ENCODE data around the gene ATP2C2. TPM values are rescaled to one million over a fixed set of nuclear protein-coding genes. Genes with fewer than 3 reads are reported as not detected.

The ATP2C2 gene
- total and polyA plus RNA-seq, 7 donors, result 0.03 to 0.06 TPM; not detected in 5

DNA sequence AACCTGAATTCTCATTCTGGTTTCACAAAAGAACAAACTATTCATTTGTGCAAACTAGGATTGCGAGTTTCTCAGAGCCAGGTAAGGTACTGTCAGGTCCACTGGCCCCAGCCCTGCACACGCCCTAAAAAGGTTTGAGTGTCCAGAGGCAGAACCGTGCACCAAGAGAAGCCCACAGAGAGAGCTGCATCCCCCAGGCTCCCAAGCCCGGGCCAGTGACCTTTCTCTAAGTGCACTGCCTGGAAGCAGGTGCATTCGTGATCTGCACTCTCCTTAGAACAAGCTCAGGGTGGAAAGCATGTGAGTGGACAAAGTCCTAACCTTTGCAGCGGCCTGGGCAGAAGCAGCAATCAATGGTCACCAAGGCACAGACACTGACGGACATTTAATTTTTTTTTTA is 109.3 kb downstream of the ATP2C2 start:
- TF ChIP-seq, protein P1, sequence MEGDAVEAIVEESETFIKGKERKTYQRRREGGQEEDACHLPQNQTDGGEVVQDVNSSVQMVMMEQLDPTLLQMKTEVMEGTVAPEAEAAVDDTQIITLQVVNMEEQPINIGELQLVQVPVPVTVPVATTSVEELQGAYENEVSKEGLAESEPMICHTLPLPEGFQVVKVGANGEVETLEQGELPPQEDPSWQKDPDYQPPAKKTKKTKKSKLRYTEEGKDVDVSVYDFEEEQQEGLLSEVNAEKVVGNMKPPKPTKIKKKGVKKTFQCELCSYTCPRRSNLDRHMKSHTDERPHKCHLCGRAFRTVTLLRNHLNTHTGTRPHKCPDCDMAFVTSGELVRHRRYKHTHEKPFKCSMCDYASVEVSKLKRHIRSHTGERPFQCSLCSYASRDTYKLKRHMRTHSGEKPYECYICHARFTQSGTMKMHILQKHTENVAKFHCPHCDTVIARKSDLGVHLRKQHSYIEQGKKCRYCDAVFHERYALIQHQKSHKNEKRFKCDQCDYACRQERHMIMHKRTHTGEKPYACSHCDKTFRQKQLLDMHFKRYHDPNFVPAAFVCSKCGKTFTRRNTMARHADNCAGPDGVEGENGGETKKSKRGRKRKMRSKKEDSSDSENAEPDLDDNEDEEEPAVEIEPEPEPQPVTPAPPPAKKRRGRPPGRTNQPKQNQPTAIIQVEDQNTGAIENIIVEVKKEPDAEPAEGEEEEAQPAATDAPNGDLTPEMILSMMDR (IDR thresholded peaks at IDR 0.05), result no peak
- H3K36me3 ChIP-seq (ENCODE audit: insufficient read depth in 1 of 2, low read depth in 1 of 2), result peaks cover 0 to 29% of the 10 kb centered on the region in 2 donors
- H3K4me3 ChIP-seq, result no peak overlapping the region
- DNase-seq (no peak), ATAC-seq (no peak)
- no peaks in the 10 kb centered on the region for H3K27me3 ChIP-seq (ENCODE audit: insufficient read depth in 3 of 3, low read length in 2 of 3)
- H3K27ac ChIP-seq, result no peak overlapping the region
- intact Hi-C loops (cut with DNase I), result loop anchor here in 1 of 2 donors (5.0 kb wide), 1 partner anchor 200 kb away; no protein-coding TSS in a partner anchor
- H3K9me3 ChIP-seq, result no peaks in the 10 kb centered on the region
- whole genome bisulfite sequencing, 3 donors, result 77 to 84% (median 80%) methylated on average over 7 of the region's 7 CpGs
- no peaks in the 10 kb centered on the region for H3K4me1 ChIP-seq

DNA sequence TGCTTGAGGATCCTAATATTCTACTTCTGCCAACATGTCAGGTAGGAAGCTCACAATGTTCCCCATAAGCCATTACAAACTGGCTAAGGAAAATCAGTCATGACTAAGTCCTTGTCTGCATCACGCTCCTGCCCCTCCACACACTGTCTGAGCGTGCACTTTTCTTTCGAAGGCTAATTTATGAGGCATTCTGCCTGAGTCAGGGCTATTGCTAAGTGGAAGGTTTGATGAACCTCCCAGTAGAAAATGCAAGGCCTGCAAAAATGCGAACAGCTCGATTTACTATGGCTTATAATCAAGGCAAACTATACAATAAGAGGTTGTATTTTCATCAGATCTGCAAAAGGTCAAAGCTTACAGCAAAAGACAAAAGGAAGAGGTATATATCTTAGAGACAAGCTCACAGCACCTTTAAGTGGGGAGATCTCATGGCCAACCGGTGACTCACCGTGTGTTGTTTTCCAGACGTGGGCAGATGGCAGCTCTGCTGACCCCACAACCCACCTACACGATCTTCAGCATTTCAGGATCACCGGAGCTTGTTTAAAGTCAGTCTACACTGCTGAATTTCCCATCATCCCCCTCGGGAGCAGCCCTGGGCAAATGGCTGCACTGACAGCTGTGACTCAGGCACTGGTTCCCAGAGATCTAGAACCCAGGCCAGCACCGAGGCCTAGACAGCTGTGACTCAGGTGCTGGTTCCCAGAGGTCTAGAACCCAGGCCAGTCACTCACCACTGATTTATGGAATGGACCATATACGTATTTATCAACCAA is 110.0 kb downstream of the ATP2C2 start:
- no peak for DNase-seq
- peaks cover 0 to 34% of the 10 kb centered on the region in 2 donors for H3K36me3 ChIP-seq (ENCODE audit: insufficient read depth in 1 of 2, low read depth in 1 of 2)
- intact Hi-C loops (cut with DNase I), result loop anchor here in 1 of 2 donors (5.0 kb wide), 1 partner anchor 201 kb away; no protein-coding TSS in a partner anchor

DNA sequence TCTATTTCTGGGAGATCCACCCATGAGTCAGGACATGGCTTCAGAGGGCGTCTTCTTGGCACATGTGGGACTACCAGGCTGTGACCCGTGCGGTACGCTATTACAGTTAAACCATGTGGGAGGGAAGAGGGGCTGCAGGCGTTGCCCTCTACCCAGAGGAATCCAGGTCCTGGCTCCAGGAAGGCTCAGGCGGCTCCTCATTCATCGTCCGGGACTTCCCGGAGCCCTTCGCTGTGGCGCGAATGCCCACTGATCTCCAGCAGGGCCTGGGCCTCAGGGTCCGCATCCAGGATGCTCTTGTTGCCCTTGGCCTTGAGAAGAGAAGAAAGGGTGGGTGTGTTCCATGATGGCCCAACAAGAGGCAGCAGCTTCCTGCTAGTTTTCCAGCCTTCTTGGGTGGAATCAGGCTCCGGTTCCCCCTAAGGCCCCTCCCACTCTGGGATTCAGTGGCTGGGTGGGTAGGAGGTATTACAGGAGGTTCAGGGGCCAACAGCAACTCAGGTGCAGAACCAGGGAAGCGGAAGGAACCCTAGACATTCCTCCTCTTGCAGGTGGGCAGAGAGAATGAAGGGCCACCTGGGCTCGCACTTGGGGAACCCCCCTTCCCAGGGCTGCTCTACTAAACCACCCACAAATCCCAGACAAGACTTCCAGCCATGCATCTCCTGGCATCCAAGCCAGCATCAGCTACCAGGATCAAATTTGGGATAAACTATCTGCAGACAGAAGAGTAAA is 111.5 kb downstream of the ATP2C2 start:
- peaks cover 0 to 34% of the 10 kb centered on the region in 2 donors for H3K36me3 ChIP-seq (ENCODE audit: insufficient read depth in 1 of 2, low read depth in 1 of 2)

More for the DNA sequence above, 110.0 kb downstream of the ATP2C2 start:
- H3K4me1 ChIP-seq, result no peaks in the 10 kb centered on the region
- H3K27ac ChIP-seq, result no peak overlapping the region
- ATAC-seq, result no peak
- WGBS, 3 donors, result 78 to 85% (median 82%) methylated on average over 13 of the region's 13 CpGs
- H3K27me3 ChIP-seq (ENCODE audit: insufficient read depth in 3 of 3, low read length in 2 of 3), result no peaks in the 10 kb centered on the region
- no peak overlapping the region for H3K4me3 ChIP-seq
- no peaks in the 10 kb centered on the region for H3K9me3 ChIP-seq
- TF ChIP-seq, protein P1 (IDR thresholded peaks at IDR 0.05), result no peak

DNA sequence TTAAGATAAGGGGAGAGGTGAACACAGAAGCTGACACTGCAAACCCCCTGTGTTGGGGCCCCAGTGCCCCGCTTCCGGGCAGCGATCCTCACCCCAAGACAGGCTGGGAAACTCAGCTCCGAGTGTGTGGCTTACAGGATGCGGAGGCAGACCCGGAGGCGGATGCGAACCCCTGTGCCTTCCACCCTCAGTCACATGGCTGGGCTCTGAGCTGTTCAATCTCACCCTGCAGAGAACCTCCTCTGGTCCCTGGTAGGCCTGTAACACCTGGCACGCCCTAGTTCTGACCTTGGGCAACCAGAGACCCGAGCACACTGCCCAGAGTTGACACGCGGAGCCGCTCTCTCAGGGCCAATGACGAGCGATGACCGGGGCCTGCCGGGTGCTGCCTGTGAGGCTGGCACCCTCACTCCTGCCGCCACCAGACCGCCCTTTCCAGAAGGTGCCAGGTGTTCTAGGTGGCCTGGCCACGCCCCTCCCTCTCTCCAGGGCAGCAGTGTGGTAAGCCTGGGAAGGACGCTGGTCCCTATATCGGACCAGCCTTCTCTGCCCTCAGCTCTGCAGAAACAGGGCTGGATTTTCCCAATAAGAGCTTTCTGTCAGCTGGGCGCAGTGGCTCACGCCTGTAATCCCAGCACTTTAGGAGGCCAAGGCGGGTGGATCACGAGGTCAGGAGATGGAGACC is 112.9 kb downstream of the ATP2C2 start:
- peaks cover 0 to 38% of the 10 kb centered on the region in 2 donors for H3K36me3 ChIP-seq (ENCODE audit: insufficient read depth in 1 of 2, low read depth in 1 of 2)
- H3K27me3 ChIP-seq (ENCODE audit: insufficient read depth in 3 of 3, low read length in 2 of 3), result no peaks in the 10 kb centered on the region
- intact Hi-C loops (cut with DNase I), result loop anchor here in 1 of 2 donors (10.0 kb wide), 2 partner anchors 306 to 656 kb away; no protein-coding TSS in a partner anchor
- no peak overlapping the region for H3K27ac ChIP-seq
- H3K4me3 ChIP-seq, result no peak overlapping the region
- ATAC-seq, result no peak
- DNase-seq, result no peak
- 92 to 93% (median 93%) methylated on average over 26 of the region's 26 CpGs for WGBS, 3 donors
- H3K4me1 ChIP-seq, result peaks cover 6% of the 10 kb centered on the region
- H3K9me3 ChIP-seq, result no peaks in the 10 kb centered on the region
- TF ChIP-seq, protein P1 (IDR thresholded peaks at IDR 0.05), result no peak

More for the DNA sequence above, 111.5 kb downstream of the ATP2C2 start:
- intact Hi-C loops (cut with DNase I), result loop anchor here (5.0 to 10.0 kb wide), 3 partner anchors 203 to 655 kb away; no protein-coding TSS in a partner anchor
- DNase-seq (no peak), ATAC-seq (no peak)
- TF ChIP-seq, protein P1 (IDR thresholded peaks at IDR 0.05), result no peak
- no peak overlapping the region for H3K4me3 ChIP-seq
- H3K27ac ChIP-seq, result no peak overlapping the region
- 93 to 95% (median 95%) methylated on average over 16 of the region's 16 CpGs for WGBS, 3 donors
- H3K27me3 ChIP-seq (ENCODE audit: insufficient read depth in 3 of 3, low read length in 2 of 3), result no peaks in the 10 kb centered on the region
- H3K9me3 ChIP-seq, result no peaks in the 10 kb centered on the region
- peaks cover 6% of the 10 kb centered on the region for H3K4me1 ChIP-seq

Data from psoas muscle (tissue), 8 donors.